Panc1 (cell line): ENCODE data around the gene APBB1IP. TPM values are rescaled to one million over a fixed set of nuclear protein-coding genes. Genes with fewer than 3 reads are reported as not detected.

ENCODE experiments used
- ATAC-seq: fragments of 200-7000 bp; cut with Tn5 transposase; 2 replicates; pipeline ENCODE4 v1.9.1; 2020; ENCODE audit warnings: mild to moderate bottlenecking, moderate library complexity
- BruUV-seq: library from RNA; stranded (reverse); fragments of 400-500 nt; replicated peaks from 2 replicates; lab custom pipeline; 2021; lab: Mats Ljungman, UMichigan
- CTCF ChIA-PET: fragments of 300-600 bp; sonication (Branson Sonifier 250); formaldehyde crosslinking; loops from one replicate; lab custom pipeline; 2022; ENCODE audit warnings: antibody characterized with exemption; lab: Charles Lee
- POLR2A ChIA-PET: fragments of 300-600 bp; sonication (Branson Sonifier 250); formaldehyde crosslinking; loops from one replicate; lab custom pipeline; 2022; ENCODE audit warnings: antibody characterized with exemption; lab: Charles Lee
- DNase-seq: peaks from one replicate; pipeline ENCODE4 v3.0.0-alpha.2; 2010; ENCODE audit warnings: low read depth, low spot score
- H3K27ac ChIP-seq: 2 replicates; pipeline ENCODE4 v1.5.1; 2011; ENCODE audit warnings: mild to moderate bottlenecking, low read length, inconsistent platforms
- H3K27me3 ChIP-seq: fragments of 200-500 bp; sonication (Bioruptor generic); 2 replicates; pipeline ENCODE4 v1.6.0; 2014; ENCODE audit warnings: low read length, inconsistent platforms; ENCODE audit not compliant: control insufficient read depth, insufficient read depth
- H3K36me3 ChIP-seq: fragments of 200-500 bp; sonication (Bioruptor generic); 2 replicates; pipeline ENCODE4 v1.5.1; 2014; ENCODE audit warnings: inconsistent platforms, mild to moderate bottlenecking, low read length, moderate library complexity; ENCODE audit not compliant: control insufficient read depth, insufficient read depth
- H3K4me1 ChIP-seq: 2 replicates; pipeline ENCODE4 v1.5.1; 2011; ENCODE audit warnings: inconsistent platforms, mild to moderate bottlenecking, low read length, moderate library complexity; ENCODE audit not compliant: control insufficient read depth, insufficient read depth
- H3K4me3 ChIP-seq, 2 experiments: 2 replicates each; pipeline ENCODE4 v1.5.1; 2011 to 2012; ENCODE audit warnings: low read depth in 2 of 2, low read length in 2 of 2, mild to moderate bottlenecking in 2 of 2, inconsistent platforms in 1 of 2, moderate library complexity in 1 of 2
- H3K9me3 ChIP-seq: fragments of 200-500 bp; sonication (Bioruptor generic); 2 replicates; pipeline ENCODE4 v1.5.1; 2014; ENCODE audit warnings: low read depth, mild to moderate bottlenecking, inconsistent platforms, low read length, moderate library complexity; ENCODE audit not compliant: control insufficient read depth, insufficient read depth
- CTCF ChIP-seq: fragments of 450-650 bp; IDR thresholded peaks from 2 replicates; pipeline ENCODE4 v1.5.1; 2017; ENCODE audit warnings: mild to moderate bottlenecking
- POLR2AphosphoS5 ChIP-seq: IDR thresholded peaks from 2 replicates; pipeline ENCODE4 v1.6.1; 2012; ENCODE audit warnings: mild to moderate bottlenecking, low read depth, low read length, moderate library complexity
- SIN3A ChIP-seq: IDR thresholded peaks from 2 replicates; pipeline ENCODE4 v1.6.1; 2012; ENCODE audit warnings: low read depth, mild to moderate bottlenecking, low read length, moderate library complexity, borderline replicate concordance; ENCODE audit not compliant: insufficient read depth
- TCF7L2 ChIP-seq: IDR thresholded peaks from 2 replicates; pipeline ENCODE4 v1.6.1; 2011; ENCODE audit warnings: mild to moderate bottlenecking, low read depth, low read length, inconsistent platforms
- in situ Hi-C: cut with HindIII; loops from 2 replicates; pipeline ENCODE4 v1.10.0; 2016; ENCODE audit warnings: low sequenced_read_pairs, low pct_unique_long_range_greater_than_20kb
- intact Hi-C: fragments of 100-400 bp; cut with micrococcal nuclease; formaldehyde crosslinking; loops from one replicate; pipeline ENCODE4 v1.10.0; 2022; ENCODE audit not compliant: unreplicated experiment
- total RNA-seq: library from RNA; stranded (reverse); gene quantifications from one replicate; pipeline ENCODE4 v1.2.1, GENCODE V29; 2021; ENCODE audit not compliant: unreplicated experiment
- TF ChIP-seq, protein P1 (sequence below), 2 experiments: IDR thresholded peaks; 2 replicates each; pipeline ENCODE4 v1.6.1; 2011 to 2012; ENCODE audit warnings: low read depth in 2 of 2, control low read depth in 1 of 2, low read length in 1 of 2, mild to moderate bottlenecking in 1 of 2, moderate library complexity in 1 of 2; ENCODE audit not compliant: insufficient read depth in 1 of 2

APBB1IP gene
- total RNA-seq, 1 experiment from 2014 or later: 0.21 TPM

DNA sequence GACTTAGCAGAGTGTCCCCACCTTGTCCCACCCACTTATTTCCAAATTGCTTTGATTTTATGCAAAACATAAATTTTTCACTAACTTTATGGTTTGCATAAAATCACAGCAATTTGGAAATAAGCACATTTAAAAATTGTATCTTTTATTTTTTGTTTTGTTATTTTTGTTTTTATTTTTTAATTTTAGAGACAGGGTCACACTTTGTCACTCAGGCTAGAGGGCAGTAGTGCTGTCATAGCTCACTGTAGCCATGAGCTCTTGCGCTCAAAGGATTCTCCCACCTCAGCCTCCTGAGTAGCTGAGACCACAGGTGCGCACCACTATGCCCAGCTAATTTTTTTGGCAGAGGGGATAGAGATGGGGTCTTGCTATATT lies 43.2 kb downstream of the APBB1IP start:
- H3K4me1 ChIP-seq: no peaks in the 10 kb centered on the region
- no peak overlapping the region for H3K4me3 ChIP-seq
- H3K36me3 ChIP-seq: no peaks in the 10 kb centered on the region
- H3K27ac ChIP-seq: no peak overlapping the region
- ChIA-PET POLR2A (no interaction called here), CTCF (no interaction called here)
- intact Hi-C loops (no loop called here), in situ Hi-C loops (no loop called here)
- no peaks in the 10 kb centered on the region for H3K9me3 ChIP-seq
- DNase-seq (no peak), ATAC-seq (no peak)
- no peak for TF ChIP-seq SIN3A
- H3K27me3 ChIP-seq: no peaks in the 10 kb centered on the region
- no TSS peak for BruUV-seq

- in situ Hi-C loops (no loop called here), intact Hi-C loops (no loop called here)
- no peak for DNase-seq
- ChIA-PET POLR2A (no interaction called here), CTCF (no interaction called here)
- no peaks in the 10 kb centered on the region for H3K9me3 ChIP-seq
- no TSS peak for BruUV-seq
- H3K36me3 ChIP-seq: no peaks in the 10 kb centered on the region
- no peak for ATAC-seq
- TF ChIP-seq CTCF (no peak), TCF7L2 (no peak), POLR2AphosphoS5 (no peak), SIN3A (no peak)
- TF ChIP-seq, protein P1, sequence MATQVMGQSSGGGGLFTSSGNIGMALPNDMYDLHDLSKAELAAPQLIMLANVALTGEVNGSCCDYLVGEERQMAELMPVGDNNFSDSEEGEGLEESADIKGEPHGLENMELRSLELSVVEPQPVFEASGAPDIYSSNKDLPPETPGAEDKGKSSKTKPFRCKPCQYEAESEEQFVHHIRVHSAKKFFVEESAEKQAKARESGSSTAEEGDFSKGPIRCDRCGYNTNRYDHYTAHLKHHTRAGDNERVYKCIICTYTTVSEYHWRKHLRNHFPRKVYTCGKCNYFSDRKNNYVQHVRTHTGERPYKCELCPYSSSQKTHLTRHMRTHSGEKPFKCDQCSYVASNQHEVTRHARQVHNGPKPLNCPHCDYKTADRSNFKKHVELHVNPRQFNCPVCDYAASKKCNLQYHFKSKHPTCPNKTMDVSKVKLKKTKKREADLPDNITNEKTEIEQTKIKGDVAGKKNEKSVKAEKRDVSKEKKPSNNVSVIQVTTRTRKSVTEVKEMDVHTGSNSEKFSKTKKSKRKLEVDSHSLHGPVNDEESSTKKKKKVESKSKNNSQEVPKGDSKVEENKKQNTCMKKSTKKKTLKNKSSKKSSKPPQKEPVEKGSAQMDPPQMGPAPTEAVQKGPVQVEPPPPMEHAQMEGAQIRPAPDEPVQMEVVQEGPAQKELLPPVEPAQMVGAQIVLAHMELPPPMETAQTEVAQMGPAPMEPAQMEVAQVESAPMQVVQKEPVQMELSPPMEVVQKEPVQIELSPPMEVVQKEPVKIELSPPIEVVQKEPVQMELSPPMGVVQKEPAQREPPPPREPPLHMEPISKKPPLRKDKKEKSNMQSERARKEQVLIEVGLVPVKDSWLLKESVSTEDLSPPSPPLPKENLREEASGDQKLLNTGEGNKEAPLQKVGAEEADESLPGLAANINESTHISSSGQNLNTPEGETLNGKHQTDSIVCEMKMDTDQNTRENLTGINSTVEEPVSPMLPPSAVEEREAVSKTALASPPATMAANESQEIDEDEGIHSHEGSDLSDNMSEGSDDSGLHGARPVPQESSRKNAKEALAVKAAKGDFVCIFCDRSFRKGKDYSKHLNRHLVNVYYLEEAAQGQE (IDR thresholded peaks at IDR 0.05; ENCODE audit: insufficient read depth in 1 of 2, low read depth in 2 of 2, low read length in 1 of 2): no peak
- no peak overlapping the region for H3K27ac ChIP-seq
- no peak overlapping the region for H3K4me3 ChIP-seq
- no peaks in the 10 kb centered on the region for H3K4me1 ChIP-seq
- H3K27me3 ChIP-seq: no peaks in the 10 kb centered on the region
Measured at GRCh38 chr10:26481914-26482550, 43.9 kb downstream of the APBB1IP start.

DNA sequence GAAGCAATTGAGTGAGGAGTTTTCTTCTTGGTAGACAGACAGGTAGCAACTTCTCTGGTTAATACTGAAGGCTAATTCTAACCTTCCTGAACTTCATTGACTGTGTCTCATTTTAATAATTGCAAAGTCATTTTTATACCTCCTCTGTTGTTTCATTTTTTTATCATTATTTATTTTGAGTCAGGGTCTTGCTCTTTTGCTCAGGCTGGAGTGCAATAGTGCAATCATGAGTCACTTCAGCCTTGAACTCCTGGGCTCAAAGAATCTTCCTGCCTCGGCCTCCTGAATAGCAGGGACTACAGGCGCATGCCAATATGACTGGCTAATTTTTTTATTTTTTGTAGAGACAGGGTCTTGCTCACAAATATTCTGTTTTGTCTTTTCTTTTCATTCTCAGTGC lies 45.4 kb downstream of the APBB1IP start:
- intact Hi-C loops (no loop called here), in situ Hi-C loops (no loop called here)
- no peaks in the 10 kb centered on the region for H3K4me1 ChIP-seq
- no peak overlapping the region for H3K27ac ChIP-seq
- POLR2A ChIA-PET: no interaction called here
- H3K27me3 ChIP-seq: no peaks in the 10 kb centered on the region
- H3K4me3 ChIP-seq: no peak overlapping the region
- CTCF ChIA-PET: no interaction called here
- DNase-seq (no peak), ATAC-seq (no peak)
- no peaks in the 10 kb centered on the region for H3K9me3 ChIP-seq
- TF ChIP-seq TCF7L2 (no peak), CTCF (no peak), SIN3A (no peak), POLR2AphosphoS5 (no peak)
- TF ChIP-seq, protein P1 (IDR thresholded peaks at IDR 0.05; ENCODE audit: insufficient read depth in 1 of 2, low read depth in 2 of 2, low read length in 1 of 2): no peak
- no TSS peak for BruUV-seq
- H3K36me3 ChIP-seq: no peaks in the 10 kb centered on the region
